ENCODE measurements around the gene TP53RK. TPM values are rescaled to one million over a fixed set of nuclear protein-coding genes. Genes with fewer than 3 reads are reported as not detected.
A peak's percentile ranks its signal among the peaks of the same experiment; 100 is the strongest.

TP53RK gene
- total RNA-seq, result 16.2 to 17.3 TPM (median 16.3 TPM) in 3 replicates

GRCh38 chr20:46689082-46689753 is at the start of gene TP53RK:
Gene TP53RK (minus strand): TSS chr20:46689444. CDS start chr20:46689414, 30 bp downstream.
- peaks cover 14% of the 10 kb centered on the region for H3K4me1 Mint-ChIP-seq
- peaks cover 14% of the 10 kb centered on the region for H3K36me3 Mint-ChIP-seq
- TF ChIP-seq, protein P1, sequence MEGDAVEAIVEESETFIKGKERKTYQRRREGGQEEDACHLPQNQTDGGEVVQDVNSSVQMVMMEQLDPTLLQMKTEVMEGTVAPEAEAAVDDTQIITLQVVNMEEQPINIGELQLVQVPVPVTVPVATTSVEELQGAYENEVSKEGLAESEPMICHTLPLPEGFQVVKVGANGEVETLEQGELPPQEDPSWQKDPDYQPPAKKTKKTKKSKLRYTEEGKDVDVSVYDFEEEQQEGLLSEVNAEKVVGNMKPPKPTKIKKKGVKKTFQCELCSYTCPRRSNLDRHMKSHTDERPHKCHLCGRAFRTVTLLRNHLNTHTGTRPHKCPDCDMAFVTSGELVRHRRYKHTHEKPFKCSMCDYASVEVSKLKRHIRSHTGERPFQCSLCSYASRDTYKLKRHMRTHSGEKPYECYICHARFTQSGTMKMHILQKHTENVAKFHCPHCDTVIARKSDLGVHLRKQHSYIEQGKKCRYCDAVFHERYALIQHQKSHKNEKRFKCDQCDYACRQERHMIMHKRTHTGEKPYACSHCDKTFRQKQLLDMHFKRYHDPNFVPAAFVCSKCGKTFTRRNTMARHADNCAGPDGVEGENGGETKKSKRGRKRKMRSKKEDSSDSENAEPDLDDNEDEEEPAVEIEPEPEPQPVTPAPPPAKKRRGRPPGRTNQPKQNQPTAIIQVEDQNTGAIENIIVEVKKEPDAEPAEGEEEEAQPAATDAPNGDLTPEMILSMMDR (IDR thresholded peaks at IDR 0.05; ENCODE audit: unreplicated experiment), result peak; percentile 49
- H3K27ac Mint-ChIP-seq, result peak within 1 kb of the TSS; percentile 98
- DNase-seq (ENCODE audit: low spot score in 2 of 2, unreplicated experiment in 2 of 2), result peak; percentile 97 to 98
- H3K27me3 Mint-ChIP-seq (ENCODE audit: low read depth), result no peaks in the 10 kb centered on the region
- H3K4me3 Mint-ChIP-seq, result peak within 1 kb of the TSS; percentile 87
- H3K9me3 Mint-ChIP-seq, result peaks cover 9% of the 10 kb centered on the region

DNA sequence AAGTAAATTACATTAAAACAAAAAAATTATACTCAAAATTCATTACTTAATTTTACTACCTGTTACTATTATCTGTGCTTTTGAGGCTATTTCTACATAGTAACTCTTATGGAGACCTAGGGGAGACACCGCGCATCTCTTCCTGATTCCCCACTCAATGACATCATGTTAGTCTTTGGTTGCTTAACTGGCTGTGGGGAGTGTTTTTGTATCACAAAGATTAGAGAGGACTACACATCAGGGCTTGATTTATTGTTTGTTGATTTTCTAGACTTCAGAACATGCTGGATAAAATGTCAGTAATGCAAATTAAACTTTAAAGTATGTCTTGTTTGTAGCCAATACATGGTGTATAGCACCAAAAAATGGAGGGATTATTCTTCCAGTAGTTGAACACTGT is 46.2 kb upstream of the TP53RK start:
- Mint-ChIP-seq H3K4me1 (peaks cover 8% of the 10 kb centered on the region), H3K36me3 (peaks cover 23% of the 10 kb centered on the region), H3K4me3 (no peak overlapping the region), H3K27me3 (ENCODE audit: low read depth) (no peaks in the 10 kb centered on the region), H3K9me3 (peaks cover 6% of the 10 kb centered on the region), H3K27ac (no peak overlapping the region)
- TF ChIP-seq, protein P1 (IDR thresholded peaks at IDR 0.05; ENCODE audit: unreplicated experiment), result no peak
- DNase-seq (ENCODE audit: low spot score in 2 of 2, unreplicated experiment in 2 of 2), result no peak

GRCh38 chr20:46731770-46732169 is 42.5 kb upstream of the TP53RK start:
- Mint-ChIP-seq H3K9me3 (peaks cover 7% of the 10 kb centered on the region), H3K27me3 (ENCODE audit: low read depth) (no peaks in the 10 kb centered on the region), H3K36me3 (peaks cover 37% of the 10 kb centered on the region), H3K27ac (no peak overlapping the region), H3K4me1 (no peaks in the 10 kb centered on the region), H3K4me3 (no peak overlapping the region)
- no peak for DNase-seq (ENCODE audit: low spot score in 2 of 2, unreplicated experiment in 2 of 2)
- TF ChIP-seq, protein P1 (IDR thresholded peaks at IDR 0.05; ENCODE audit: unreplicated experiment), result no peak

- Mint-ChIP-seq H3K4me3 (no peak overlapping the region), H3K27ac (no peak overlapping the region), H3K36me3 (peaks cover 31% of the 10 kb centered on the region), H3K27me3 (ENCODE audit: low read depth) (no peaks in the 10 kb centered on the region), H3K9me3 (peaks cover 11% of the 10 kb centered on the region), H3K4me1 (no peaks in the 10 kb centered on the region)
- TF ChIP-seq, protein P1 (IDR thresholded peaks at IDR 0.05; ENCODE audit: unreplicated experiment), result no peak
- no peak for DNase-seq (ENCODE audit: low spot score in 2 of 2, unreplicated experiment in 2 of 2)
These were observed 36.2 kb upstream of the TP53RK start for GRCh38 chr20:46725186-46726165.

DNA sequence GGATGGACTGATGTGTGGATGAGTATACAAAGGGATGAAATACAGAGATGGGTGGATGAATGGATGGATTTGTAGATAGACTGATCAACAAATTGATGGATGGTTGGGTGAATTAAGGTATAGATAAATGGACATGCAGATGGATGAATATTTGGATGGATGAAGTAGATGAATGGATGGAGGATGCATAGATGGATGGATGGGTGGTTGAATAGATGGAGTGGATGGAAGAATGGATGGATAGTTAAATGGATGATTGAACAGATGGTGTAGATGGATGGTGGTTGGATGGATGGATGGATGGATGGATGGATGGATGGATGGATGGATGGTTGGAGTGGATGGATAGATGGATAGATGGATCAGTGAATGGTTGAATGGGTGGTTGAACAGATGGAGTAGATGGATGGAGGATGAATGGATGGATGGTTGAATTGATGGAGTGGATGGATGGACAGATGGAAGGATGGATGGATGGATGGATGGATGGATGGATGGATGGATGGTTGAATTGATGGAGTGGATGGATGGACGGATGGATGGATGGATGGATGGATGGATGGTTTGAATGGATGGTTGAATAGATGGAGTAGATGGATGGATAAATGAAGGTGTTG is 35.2 kb upstream of the TP53RK start:
- H3K27me3 Mint-ChIP-seq (ENCODE audit: low read depth), result no peaks in the 10 kb centered on the region
- no peak overlapping the region for H3K27ac Mint-ChIP-seq
- peaks cover 16% of the 10 kb centered on the region for H3K9me3 Mint-ChIP-seq
- no peaks in the 10 kb centered on the region for H3K4me1 Mint-ChIP-seq
- TF ChIP-seq, protein P1 (IDR thresholded peaks at IDR 0.05; ENCODE audit: unreplicated experiment), result no peak
- H3K36me3 Mint-ChIP-seq, result peaks cover 33% of the 10 kb centered on the region
- H3K4me3 Mint-ChIP-seq, result no peak overlapping the region
- no peak for DNase-seq (ENCODE audit: low spot score in 2 of 2, unreplicated experiment in 2 of 2)

Measured in mesothelial cell of epicardium (in vitro differentiated cells).